SK-N-SH treated with all-trans-retinoic acid at 6 μM for 48 hours (cell line): ENCODE results near the gene RAD51B.

Experiments used
- BACH2 ChIP-seq: fragments of 250-450 bp; sonication (Bioruptor Pico); IDR thresholded peaks from 2 replicates; pipeline ENCODE4 v1.9.0; 2021; ENCODE audit warnings: mild to moderate bottlenecking, borderline replicate concordance
- PATZ1 ChIP-seq: fragments of 250-450 bp; sonication (Bioruptor Pico); IDR thresholded peaks from 2 replicates; pipeline ENCODE4 v1.8.0; 2020; ENCODE audit warnings: mild to moderate bottlenecking, moderate library complexity, borderline replicate concordance
- TCF4 ChIP-seq: fragments of 250-450 bp; sonication (Bioruptor Pico); IDR thresholded peaks from 2 replicates; pipeline ENCODE4 v1.8.0; 2021; ENCODE audit warnings: mild to moderate bottlenecking, moderate library complexity, borderline replicate concordance
- ZC3H10 ChIP-seq: fragments of 250-450 bp; sonication (Bioruptor Pico); IDR thresholded peaks from 2 replicates; pipeline ENCODE4 v1.5.1; 2021; ENCODE audit warnings: mild to moderate bottlenecking, moderate library complexity
- ZFP30 ChIP-seq: fragments of 450-650 bp; formaldehyde crosslinking; IDR thresholded peaks from 2 replicates; pipeline ENCODE4 v1.5.0; 2022; ENCODE audit warnings: mild to moderate bottlenecking, moderate library complexity

- TF ChIP-seq TCF4 (CRISPR knock-in tag) (no peak), ZC3H10 (CRISPR knock-in tag) (no peak), ZFP30 (CRISPR knock-in tag) (no peak), PATZ1 (CRISPR knock-in tag) (no peak), BACH2 (CRISPR knock-in tag) (no peak)
These were observed 628.8 kb downstream of the RAD51B start for GRCh38 chr14:68448252-68448902.
